Activated T-cell treated with anti-CD3 and anti-CD28 coated beads, Interleukin-2, amount 50 U/mL, for 72 hours (primary cell): Measurements from ENCODE around the gene WAPL. TPM values are rescaled to one million over a fixed set of nuclear protein-coding genes. Genes with fewer than 3 reads are reported as not detected.
"Not testable (repeated sequence)": the region's sequence is repeated elsewhere in the genome, so short reads cannot be mapped to it uniquely, and the experiment has no call there.

Source experiments
- ATAC-seq, 2 donors: fragments of 150-1000 bp; cut with Tn5 transposase; replicated peaks in 1 of 2; 2 replicates each; pipeline ENCODE4 v1.10.0; 2021; ENCODE audit warnings: moderate library complexity in 2 of 2, mild to moderate bottlenecking in 1 of 2
- DNase-seq, 2 donors: peaks; one replicate each; pipeline ENCODE4 v3.0.0; 2021 to 2022; ENCODE audit warnings: mixed read lengths in 1 of 2
- H3K27ac Mint-ChIP-seq: one replicate; pipeline ENCODE4 v1.8.0; 2022; ENCODE audit warnings: mild to moderate bottlenecking, moderate library complexity, mixed read lengths
- H3K27me3 Mint-ChIP-seq: one replicate; pipeline ENCODE4 v1.8.0; 2022; ENCODE audit warnings: low read depth, mixed read lengths
- H3K36me3 Mint-ChIP-seq, 2 donors: one replicate each; pipeline ENCODE4 v1.8.0; 2022; ENCODE audit warnings: mixed read lengths in 2 of 2, mild to moderate bottlenecking in 1 of 2; ENCODE audit not compliant: insufficient read depth in 2 of 2
- H3K4me1 Mint-ChIP-seq: one replicate; pipeline ENCODE4 v1.8.0; 2022; ENCODE audit warnings: low read depth, mixed read lengths
- H3K4me3 Mint-ChIP-seq, 2 donors: one replicate each; pipeline ENCODE4 v1.8.0; 2022; ENCODE audit warnings: mild to moderate bottlenecking in 2 of 2, mixed read lengths in 2 of 2, moderate library complexity in 2 of 2
- H3K9me3 Mint-ChIP-seq, 2 donors: one replicate each; pipeline ENCODE4 v1.8.0; 2022; ENCODE audit warnings: mixed read lengths in 2 of 2
- total RNA-seq, 2 donors: library from RNA; stranded (reverse); gene quantifications; one replicate each; pipeline ENCODE4 v1.2.3, GENCODE V29; 2022

Gene WAPL
- total RNA-seq, 2 donors from 2014 or later: 53.6 to 57.6 TPM

- no peak overlapping the region for H3K4me3 Mint-ChIP-seq
- ATAC-seq (peak; percentile 20 to 26), DNase-seq (no peak)
- peaks cover 8% of the 10 kb centered on the region for H3K27me3 Mint-ChIP-seq
- H3K4me1 Mint-ChIP-seq: peaks cover 4% of the 10 kb centered on the region
- no peaks in the 10 kb centered on the region for H3K9me3 Mint-ChIP-seq
- no peaks in the 10 kb centered on the region for H3K36me3 Mint-ChIP-seq
- H3K27ac Mint-ChIP-seq: no peak overlapping the region
These were observed 128.2 kb downstream of the WAPL start for GRCh38 chr10:86393362-86393761.

- H3K36me3 Mint-ChIP-seq: no peaks in the 10 kb centered on the region
- peaks cover 15% of the 10 kb centered on the region for H3K27me3 Mint-ChIP-seq
- no peak overlapping the region for H3K27ac Mint-ChIP-seq
- DNase-seq (no peak), ATAC-seq (no peak)
- no peak overlapping the region for H3K4me3 Mint-ChIP-seq
- H3K4me1 Mint-ChIP-seq: peaks cover 4% of the 10 kb centered on the region
- no peaks in the 10 kb centered on the region for H3K9me3 Mint-ChIP-seq
These were observed 128.9 kb downstream of the WAPL start for GRCh38 chr10:86392723-86393094.

DNA sequence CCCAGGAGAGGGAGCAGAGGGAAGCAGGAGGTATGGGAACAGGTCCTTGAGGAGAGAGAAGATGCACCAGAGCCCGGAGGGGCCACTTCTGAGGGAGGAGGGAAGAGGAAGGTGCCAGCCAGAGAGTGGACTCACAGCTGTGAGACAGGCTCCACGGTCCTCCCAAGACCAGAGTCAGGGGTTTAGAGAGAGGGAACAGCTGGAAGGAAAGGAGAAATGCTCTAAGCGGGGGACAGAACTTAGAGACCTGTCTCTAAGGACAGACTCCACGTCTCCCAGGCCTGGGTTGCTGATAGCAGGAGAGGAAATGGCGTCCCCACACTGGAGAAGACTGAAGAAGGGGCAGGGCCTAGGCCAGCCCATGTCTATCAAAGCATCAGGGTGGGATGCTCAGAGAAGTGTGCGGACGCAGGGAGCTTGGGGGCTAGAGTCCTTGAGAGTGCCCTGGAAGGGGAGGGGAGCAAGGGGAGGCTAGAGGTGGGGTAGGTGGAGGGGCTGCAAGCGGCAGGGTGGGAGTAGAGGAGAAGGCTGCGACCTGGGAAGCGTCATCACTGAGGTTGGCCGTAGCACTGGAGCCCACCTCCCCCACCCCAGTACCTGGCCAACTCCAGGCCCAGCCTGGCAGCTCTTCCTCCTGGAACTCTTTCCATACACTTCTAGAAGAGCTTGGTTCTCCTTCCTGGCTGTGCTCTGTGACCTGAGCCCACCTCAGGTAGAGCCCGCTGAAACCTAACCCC is 129.4 kb downstream of the WAPL start:
- Mint-ChIP-seq H3K4me3 (no peak overlapping the region), H3K27ac (no peak overlapping the region), H3K9me3 (no peaks in the 10 kb centered on the region), H3K27me3 (peaks cover 20% of the 10 kb centered on the region), H3K36me3 (no peaks in the 10 kb centered on the region), H3K4me1 (peaks cover 4% of the 10 kb centered on the region)
- ATAC-seq: no peak
- no peak for DNase-seq

GRCh38 chr10:86391236-86391840 is 130.3 kb downstream of the WAPL start:
- H3K27ac Mint-ChIP-seq: no peak overlapping the region
- H3K4me1 Mint-ChIP-seq: peaks cover 4% of the 10 kb centered on the region
- ATAC-seq (no peak), DNase-seq (no peak)
- H3K36me3 Mint-ChIP-seq: no peaks in the 10 kb centered on the region
- no peaks in the 10 kb centered on the region for H3K9me3 Mint-ChIP-seq
- H3K27me3 Mint-ChIP-seq: peaks cover 21% of the 10 kb centered on the region
- no peak overlapping the region for H3K4me3 Mint-ChIP-seq

DNA sequence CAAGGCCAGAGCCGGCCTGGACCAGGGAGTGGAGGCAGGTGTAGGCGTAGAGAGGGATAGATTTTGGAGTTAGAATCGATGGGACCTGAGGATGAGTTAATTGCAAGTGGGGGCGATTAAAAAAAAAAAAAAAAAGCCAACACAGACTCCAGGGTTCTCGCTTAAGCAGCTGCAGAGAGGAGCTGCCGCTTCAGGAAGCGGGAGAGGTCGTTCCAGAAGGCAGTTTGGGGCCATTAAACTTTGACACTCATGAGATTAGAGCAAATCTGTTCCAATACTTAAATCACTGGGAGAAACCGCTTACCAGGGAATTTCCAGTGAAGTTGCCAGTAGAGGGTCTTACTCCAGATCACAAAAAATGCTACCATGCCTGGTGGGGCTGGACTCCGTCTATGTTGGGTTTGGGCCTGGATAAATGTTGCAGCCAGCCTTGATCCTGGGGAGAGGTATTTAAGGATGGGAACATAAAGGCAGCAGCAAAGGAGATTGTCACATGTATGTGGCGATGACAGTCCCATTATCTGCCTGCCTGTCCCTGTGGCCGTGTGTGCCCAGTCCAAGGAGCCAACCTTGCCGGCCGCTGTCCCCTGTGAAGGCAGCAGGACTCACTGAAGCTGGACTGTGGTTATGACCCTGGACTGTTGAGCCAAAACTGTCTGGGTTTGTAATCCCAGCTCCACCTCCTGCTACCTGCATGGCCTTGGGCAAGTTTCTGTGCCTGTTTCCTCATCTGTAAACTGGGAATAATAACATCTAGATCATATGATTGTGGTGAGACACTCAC is 131.1 kb downstream of the WAPL start:
- H3K4me1 Mint-ChIP-seq: peaks cover 4% of the 10 kb centered on the region
- no peak for DNase-seq
- H3K9me3 Mint-ChIP-seq: no peaks in the 10 kb centered on the region
- H3K27ac Mint-ChIP-seq: no peak overlapping the region
- ATAC-seq: no peak
- H3K27me3 Mint-ChIP-seq: peaks cover 24% of the 10 kb centered on the region
- H3K36me3 Mint-ChIP-seq: no peaks in the 10 kb centered on the region
- no peak overlapping the region for H3K4me3 Mint-ChIP-seq

GRCh38 chr10:86389441-86390193 is 132.0 kb downstream of the WAPL start:
- Mint-ChIP-seq H3K4me3 (peak overlapping the region; percentile 79 to 81), H3K36me3 (no peaks in the 10 kb centered on the region), H3K27ac (no peak overlapping the region), H3K27me3 (peaks cover 31% of the 10 kb centered on the region), H3K9me3 (no peaks in the 10 kb centered on the region), H3K4me1 (peaks cover 4% of the 10 kb centered on the region)
- ATAC-seq (peak; percentile 68 to 69), DNase-seq (peak; percentile 37 to 46)

GRCh38 chr10:86389109-86389440 is 132.5 kb downstream of the WAPL start:
- not testable (repeated sequence) for H3K36me3 Mint-ChIP-seq, H3K9me3 Mint-ChIP-seq, H3K27ac Mint-ChIP-seq, H3K4me1 Mint-ChIP-seq, ATAC-seq, DNase-seq
- Mint-ChIP-seq H3K27me3 (peaks cover 31% of the 10 kb centered on the region), H3K4me3 (peak overlapping the region; percentile 79 to 81)

GRCh38 chr10:86388119-86388704 is 133.4 kb downstream of the WAPL start:
- H3K36me3 Mint-ChIP-seq: no peaks in the 10 kb centered on the region
- ATAC-seq: no peak
- H3K4me1 Mint-ChIP-seq: no peaks in the 10 kb centered on the region
- no peak overlapping the region for H3K4me3 Mint-ChIP-seq
- no peaks in the 10 kb centered on the region for H3K9me3 Mint-ChIP-seq
- no peak overlapping the region for H3K27ac Mint-ChIP-seq
- peaks cover 31% of the 10 kb centered on the region for H3K27me3 Mint-ChIP-seq
- DNase-seq: no peak

DNA sequence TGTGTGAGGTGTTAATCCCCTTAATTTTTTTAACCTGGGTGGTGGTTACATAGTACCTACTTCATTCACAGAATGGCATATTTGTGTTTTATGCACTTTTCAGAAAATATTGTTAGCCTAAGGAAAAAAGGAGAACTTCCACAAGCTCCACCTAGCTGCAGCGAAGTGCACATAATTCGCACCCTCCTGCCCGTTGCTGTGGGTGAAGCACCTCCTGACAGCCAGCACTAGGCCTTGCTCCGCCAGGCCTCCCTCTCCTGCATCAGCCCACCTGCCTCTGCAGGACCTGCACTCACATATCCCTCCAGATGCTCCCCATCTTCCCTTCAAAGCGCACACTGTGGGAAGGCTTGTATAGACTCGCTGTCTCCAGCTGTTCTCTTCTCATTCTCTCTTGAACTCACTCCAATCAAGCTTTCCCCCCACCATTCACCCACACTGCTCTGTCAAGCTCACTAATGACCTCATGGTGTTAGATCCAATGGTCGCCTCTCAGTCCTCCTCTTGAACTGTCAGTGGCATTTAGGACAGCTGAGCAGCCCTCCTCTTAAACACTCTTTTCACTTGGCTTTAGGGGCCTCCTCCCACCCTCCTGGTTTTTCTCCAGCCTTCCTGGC is 134.3 kb downstream of the WAPL start:
- Mint-ChIP-seq H3K27me3 (peaks cover 31% of the 10 kb centered on the region), H3K27ac (no peak overlapping the region), H3K9me3 (no peaks in the 10 kb centered on the region), H3K4me3 (no peak overlapping the region), H3K36me3 (no peaks in the 10 kb centered on the region), H3K4me1 (no peaks in the 10 kb centered on the region)
- ATAC-seq: no peak
- DNase-seq: no peak

GRCh38 chr10:86385806-86386205 is 135.8 kb downstream of the WAPL start:
- Mint-ChIP-seq H3K4me1 (no peaks in the 10 kb centered on the region), H3K9me3 (no peaks in the 10 kb centered on the region), H3K27me3 (peaks cover 44% of the 10 kb centered on the region), H3K4me3 (no peak overlapping the region), H3K27ac (no peak overlapping the region), H3K36me3 (no peaks in the 10 kb centered on the region)
- DNase-seq (no peak), ATAC-seq (no peak)
